A549 (cell line): ENCODE results near the gene USP15. TPM values are rescaled to one million over a fixed set of nuclear protein-coding genes. Genes with fewer than 3 reads are reported as not detected.

ENCODE experiments used
- ATAC-seq, 2 experiments: fragments of 200-7000 bp in 1 of 2; fragments of >200 bp in 1 of 2; cut with Nextera tagmentation in 1 of 2; cut with Tn5 transposase in 1 of 2; 3 replicates each; pipeline versions ENCODE4 v1.8.0 to v1.9.1; 2018 to 2020; ENCODE audit warnings: mild to moderate bottlenecking in 1 of 2, moderate library complexity in 1 of 2
- CTCF ChIA-PET: fragments of 300-600 bp; sonication (Branson Sonifier 250); formaldehyde crosslinking; extraction: SDS; loops from one replicate; lab custom pipeline; 2021; ENCODE audit warnings: antibody characterized with exemption, inconsistent platforms; lab: Yijun Ruan, JAX
- POLR2A ChIA-PET: fragments of 350-600 bp; formaldehyde crosslinking; extraction: SDS; loops from one replicate; lab custom pipeline; 2021; ENCODE audit warnings: antibody characterized with exemption, inconsistent platforms; lab: Yijun Ruan, JAX
- DNase-seq, 2 experiments: peaks; one replicate each; pipeline versions ENCODE4 v3.0.0 to v3.0.0-alpha.2; 2011 to 2016; ENCODE audit warnings: low read depth in 1 of 2, low spot score in 1 of 2
- FAIRE-seq: peaks from 2 replicates; lab custom pipeline; 2011; peaks lifted over from hg19 to GRCh38; lab: Jason Lieb, UNC
- H3K27ac ChIP-seq, 2 experiments: fragments of >200 bp; sonication (Bioruptor Twin); formaldehyde crosslinking; 3 replicates each; pipeline ENCODE4 v1.5.1; 2016 to 2017
- H3K4me1 ChIP-seq: fragments of >200 bp; sonication (Bioruptor Twin); formaldehyde crosslinking; 3 replicates; pipeline ENCODE4 v1.6.1; 2016
- H3K4me2 ChIP-seq: fragments of >200 bp; sonication (Bioruptor Twin); formaldehyde crosslinking; 3 replicates; pipeline ENCODE4 v1.6.1; 2016
- H3K4me3 ChIP-seq: fragments of >200 bp; sonication (Bioruptor Twin); formaldehyde crosslinking; 3 replicates; pipeline ENCODE4 v1.5.1; 2016
- H3K9me3 ChIP-seq: fragments of >200 bp; sonication (Bioruptor Twin); formaldehyde crosslinking; 3 replicates; pipeline ENCODE4 v1.6.1; 2016
- CEBPB ChIP-seq, 2 experiments: fragments of >200 bp in 1 of 2; sonication (Bioruptor Twin) in 1 of 2; formaldehyde crosslinking in 1 of 2; IDR thresholded peaks; 2 replicates each; pipeline ENCODE4 v1.6.1; 2012 to 2016
- CHD2 ChIP-seq: fragments of 150-350 bp; IDR thresholded peaks from 2 replicates; pipeline ENCODE4 v1.6.1; 2014; ENCODE audit warnings: low read length; ENCODE audit not compliant: partially characterized antibody
- CHD4 ChIP-seq: fragments of 200-600 bp; sonication (generic); IDR thresholded peaks from 2 replicates; pipeline ENCODE4 v1.6.1; 2016; ENCODE audit warnings: antibody characterized with exemption, mild to moderate bottlenecking, borderline replicate concordance
- FOSL2 ChIP-seq, 2 experiments: fragments of 450-650 bp in 1 of 2; fragments of >200 bp in 1 of 2; sonication (Bioruptor Twin) in 1 of 2; formaldehyde crosslinking; IDR thresholded peaks; 2 replicates each; pipeline versions ENCODE4 v1.5.0 to v1.6.1; 2016 to 2020; ENCODE audit warnings: mild to moderate bottlenecking in 1 of 2, moderate library complexity in 1 of 2
- HDAC2 ChIP-seq: fragments of 200-600 bp; sonication (generic); IDR thresholded peaks from 2 replicates; pipeline ENCODE4 v1.6.1; 2016
- HEYL ChIP-seq: fragments of 250-450 bp; sonication (Bioruptor Pico); IDR thresholded peaks from 2 replicates; pipeline ENCODE4 v1.8.0; 2021; ENCODE audit warnings: mild to moderate bottlenecking, moderate library complexity
- HOXA7 ChIP-seq: fragments of 250-450 bp; sonication (Bioruptor Pico); IDR thresholded peaks from 2 replicates; pipeline ENCODE4 v1.5.0; 2020; ENCODE audit warnings: mild to moderate bottlenecking, moderate library complexity
- HOXB13 ChIP-seq: fragments of 250-450 bp; sonication (Bioruptor Pico); IDR thresholded peaks from 2 replicates; pipeline ENCODE4 v1.5.0; 2020; ENCODE audit warnings: low read depth, mild to moderate bottlenecking, moderate library complexity
- HOXB5 ChIP-seq: fragments of 250-450 bp; sonication (Bioruptor Pico); IDR thresholded peaks from 2 replicates; pipeline ENCODE4 v1.5.0; 2020; ENCODE audit warnings: mild to moderate bottlenecking, moderate library complexity
- KDM5A ChIP-seq: fragments of 200-600 bp; sonication (generic); IDR thresholded peaks from 2 replicates; pipeline ENCODE4 v1.6.1; 2016; ENCODE audit warnings: antibody characterized with exemption, mild to moderate bottlenecking
- MAZ ChIP-seq: fragments of 150-350 bp; IDR thresholded peaks from 2 replicates; pipeline ENCODE4 v1.6.1; 2014; ENCODE audit warnings: antibody characterized with exemption, low read depth, low read length, borderline replicate concordance
- NFE2L2 ChIP-seq: fragments of 150-350 bp; conservative IDR thresholded peaks from 2 replicates; pipeline ENCODE4 v1.6.1; 2014; ENCODE audit warnings: low read length
- NPAS2 ChIP-seq: fragments of 250-450 bp; sonication (Bioruptor Pico); IDR thresholded peaks from 2 replicates; pipeline ENCODE4 v1.8.0; 2022; ENCODE audit warnings: mild to moderate bottlenecking, moderate library complexity, borderline replicate concordance
- PHF8 ChIP-seq: fragments of 200-600 bp; sonication (generic); IDR thresholded peaks from 2 replicates; pipeline ENCODE4 v1.6.1; 2016; ENCODE audit warnings: low read depth, mild to moderate bottlenecking, antibody characterized with exemption, moderate library complexity, borderline replicate concordance
- POLR2A ChIP-seq: IDR thresholded peaks from 2 replicates; pipeline ENCODE4 v1.6.1; 2012; ENCODE audit warnings: mild to moderate bottlenecking, low read length
- RCOR1 ChIP-seq: fragments of 150-350 bp; IDR thresholded peaks from 2 replicates; pipeline ENCODE4 v1.6.1; 2014; ENCODE audit warnings: antibody characterized with exemption, low read length, low read depth
- RFX5 ChIP-seq: fragments of 450-650 bp; IDR thresholded peaks from 2 replicates; pipeline ENCODE4 v1.7.1; 2014; ENCODE audit warnings: antibody characterized with exemption, mild to moderate bottlenecking, moderate library complexity
- RNF2 ChIP-seq: fragments of 200-600 bp; sonication (generic); IDR thresholded peaks from 2 replicates; pipeline ENCODE4 v1.6.1; 2016; ENCODE audit warnings: low read depth, mild to moderate bottlenecking, antibody characterized with exemption, moderate library complexity, borderline replicate concordance
- SMC3 ChIP-seq: fragments of >200 bp; sonication (Bioruptor Twin); formaldehyde crosslinking; IDR thresholded peaks from 3 replicates; pipeline ENCODE4 v1.6.1; 2018; ENCODE audit warnings: inconsistent platforms
- SREBF2 ChIP-seq: fragments of 450-650 bp; IDR thresholded peaks from 2 replicates; pipeline ENCODE4 v1.6.1; 2014; ENCODE audit warnings: mild to moderate bottlenecking, moderate library complexity
- ZC3H11A ChIP-seq: fragments of 450-650 bp; IDR thresholded peaks from 2 replicates; pipeline ENCODE4 v1.6.1; 2014; ENCODE audit warnings: antibody characterized with exemption, mild to moderate bottlenecking
- ZFP36 ChIP-seq: fragments of 450-650 bp; IDR thresholded peaks from 2 replicates; pipeline ENCODE4 v1.6.1; 2014; ENCODE audit warnings: borderline replicate concordance; ENCODE audit not compliant: partially characterized antibody
- ZNF302 ChIP-seq: fragments of 250-450 bp; sonication (Bioruptor Pico); IDR thresholded peaks from 2 replicates; pipeline ENCODE4 v1.9.0; 2021; ENCODE audit warnings: inconsistent platforms, mild to moderate bottlenecking, moderate library complexity
- ZSCAN20 ChIP-seq: fragments of 250-450 bp; sonication (Bioruptor Pico); IDR thresholded peaks from 2 replicates; pipeline ENCODE4 v1.8.0; 2022; ENCODE audit warnings: mild to moderate bottlenecking, moderate library complexity
- WGBS: methylation state at CpG from one replicate; pipeline ENCODE4 v1.1.6; 2017; ENCODE audit errors: missing lambda C conversion rate; 5-methylcytosine and 5-hydroxymethylcytosine counted together
- polyA plus RNA-seq, 4 experiments: library from polyadenylated mRNA; depleted of rRNA in 3 of 4; stranded (reverse); fragments of >200 nt; fragmentation: RNase III in 1 of 4; extraction: RNeasy Plus Mini Kit Qiagen cat#74134 plus additional on column Dnase treatment in 1 of 4; gene quantifications; 2 replicates in 3 of 4; 3 replicates in 1 of 4; pipeline ENCODE4 v1.2.3, GENCODE V29; 2011 to 2017
- TF ChIP-seq, protein P1 (sequence below): fragments of 250-450 bp; sonication (Bioruptor Pico); IDR thresholded peaks from 2 replicates; pipeline ENCODE4 v1.5.0; 2021; ENCODE audit warnings: mild to moderate bottlenecking, moderate library complexity, borderline replicate concordance
- TF ChIP-seq, protein P2 (sequence below): fragments of >200 bp; sonication (Bioruptor Twin); formaldehyde crosslinking; IDR thresholded peaks from 3 replicates; pipeline ENCODE4 v1.6.1; 2016
- TF ChIP-seq, protein P3 (sequence below): fragments of >200 bp; sonication (Bioruptor Twin); formaldehyde crosslinking; IDR thresholded peaks from 3 replicates; pipeline ENCODE4 v1.5.1; 2016
- TF ChIP-seq, protein P4 (sequence below): fragments of 250-450 bp; sonication (Bioruptor Pico); IDR thresholded peaks from 2 replicates; pipeline ENCODE4 v1.5.0; 2020; ENCODE audit warnings: low read depth, mild to moderate bottlenecking, moderate library complexity

Gene USP15
- polyA plus RNA-seq, 2 of the 4 experiments (the other 2 are of a cell fraction) = 30.4 to 67.6 TPM

DNA sequence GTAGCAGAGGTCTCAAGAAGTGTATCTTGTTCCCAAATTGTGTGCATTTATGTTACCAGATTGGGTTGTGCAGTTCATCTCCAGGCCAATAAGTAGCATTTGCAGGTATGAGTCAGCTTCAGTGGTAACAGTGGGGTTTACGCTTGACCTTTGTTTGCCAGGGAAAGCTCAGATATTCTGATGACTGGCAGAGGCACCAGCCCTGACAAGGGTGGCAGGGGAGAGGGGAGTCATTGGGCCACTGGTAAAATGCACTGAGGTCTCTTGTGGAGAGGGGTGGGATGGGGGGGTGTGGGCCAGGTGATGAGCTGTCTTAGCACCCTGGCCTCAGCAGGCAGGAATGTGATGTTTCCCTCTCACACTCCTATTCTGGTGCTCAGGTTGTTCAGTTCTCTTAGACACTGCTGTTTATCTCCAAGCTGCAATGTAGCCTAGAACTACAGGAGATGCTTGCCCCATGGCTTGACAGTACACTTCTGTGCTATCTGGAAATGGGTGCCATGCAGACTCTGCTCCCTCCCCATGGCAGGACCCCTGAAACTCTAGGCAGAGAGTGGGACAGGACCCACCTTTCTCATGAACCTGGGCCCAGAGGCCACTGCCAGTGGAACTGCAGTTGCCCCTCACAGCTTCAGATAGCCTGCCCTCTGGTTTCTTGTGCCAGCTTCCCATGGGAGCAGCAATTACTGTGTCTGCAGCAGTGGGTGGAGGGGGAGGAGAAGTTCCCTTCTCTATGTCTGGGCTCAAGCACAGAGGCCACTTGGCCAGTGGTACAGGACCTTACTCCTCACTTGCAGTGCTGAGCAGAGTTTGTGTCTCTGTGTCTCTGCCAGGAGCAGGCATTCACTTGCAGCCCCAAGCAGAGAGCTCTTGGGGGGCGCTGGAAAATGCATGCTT is 31.9 kb downstream of the USP15 start:
- ChIA-PET CTCF (interaction anchor here (1.0 kb wide), 1 partner anchor 13 kb away, joined by 3 read pairs; no protein-coding TSS in a partner anchor), POLR2A (no interaction called here)
- ATAC-seq = peak; percentile 50 to 59; a peak in 4 of 6 replicates
- 0 out of 3 replicates have a peak, but pooled peaks cover 3% of the 10 kb centered on the region for H3K9me3 ChIP-seq
- H3K4me3 ChIP-seq = no peak overlapping the region
- TF ChIP-seq RFX5 (no peak), RNF2 (no peak), HOXA7 (CRISPR knock-in tag) (no peak), SREBF2 (no peak), ZFP36 (no peak), SMC3 (no peak), ZC3H11A (no peak), NFE2L2 (no peak), CHD4 (no peak), CHD2 (no peak), KDM5A (no peak), RCOR1 (no peak), PHF8 (no peak), CEBPB (IDR thresholded peaks at IDR 0.05) (no peak)
- TF ChIP-seq, protein P1, sequence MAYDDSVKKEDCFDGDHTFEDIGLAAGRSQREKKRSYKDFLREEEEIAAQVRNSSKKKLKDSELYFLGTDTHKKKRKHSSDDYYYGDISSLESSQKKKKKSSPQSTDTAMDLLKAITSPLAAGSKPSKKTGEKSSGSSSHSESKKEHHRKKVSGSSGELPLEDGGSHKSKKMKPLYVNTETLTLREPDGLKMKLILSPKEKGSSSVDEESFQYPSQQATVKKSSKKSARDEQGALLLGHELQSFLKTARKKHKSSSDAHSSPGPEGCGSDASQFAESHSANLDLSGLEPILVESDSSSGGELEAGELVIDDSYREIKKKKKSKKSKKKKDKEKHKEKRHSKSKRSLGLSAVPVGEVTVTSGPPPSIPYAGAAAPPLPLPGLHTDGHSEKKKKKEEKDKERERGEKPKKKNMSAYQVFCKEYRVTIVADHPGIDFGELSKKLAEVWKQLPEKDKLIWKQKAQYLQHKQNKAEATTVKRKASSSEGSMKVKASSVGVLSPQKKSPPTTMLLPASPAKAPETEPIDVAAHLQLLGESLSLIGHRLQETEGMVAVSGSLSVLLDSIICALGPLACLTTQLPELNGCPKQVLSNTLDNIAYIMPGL (CRISPR knock-in tag) = no peak
- TF ChIP-seq, protein P2, sequence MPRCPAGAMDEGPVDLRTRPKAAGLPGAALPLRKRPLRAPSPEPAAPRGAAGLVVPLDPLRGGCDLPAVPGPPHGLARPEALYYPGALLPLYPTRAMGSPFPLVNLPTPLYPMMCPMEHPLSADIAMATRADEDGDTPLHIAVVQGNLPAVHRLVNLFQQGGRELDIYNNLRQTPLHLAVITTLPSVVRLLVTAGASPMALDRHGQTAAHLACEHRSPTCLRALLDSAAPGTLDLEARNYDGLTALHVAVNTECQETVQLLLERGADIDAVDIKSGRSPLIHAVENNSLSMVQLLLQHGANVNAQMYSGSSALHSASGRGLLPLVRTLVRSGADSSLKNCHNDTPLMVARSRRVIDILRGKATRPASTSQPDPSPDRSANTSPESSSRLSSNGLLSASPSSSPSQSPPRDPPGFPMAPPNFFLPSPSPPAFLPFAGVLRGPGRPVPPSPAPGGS = no peak
- TF ChIP-seq, all 56 proteins: peak for 0
- DNase-seq (peak in 1 of 2 experiments; percentile 10), FAIRE-seq (no peak)
- Histone ChIP-seq H3K4me1 (peaks cover 11% of the 10 kb centered on the region), H3K27ac (peak overlapping the region in 1 of 2 experiments; percentile 40; a peak in 1 of 6 replicates), H3K4me2 (0 out of 3 replicates have a peak overlapping the region, but pooled peaks have one; percentile 21)
- 53% methylated on average over 2 of the region's 2 CpGs for WGBS

DNA sequence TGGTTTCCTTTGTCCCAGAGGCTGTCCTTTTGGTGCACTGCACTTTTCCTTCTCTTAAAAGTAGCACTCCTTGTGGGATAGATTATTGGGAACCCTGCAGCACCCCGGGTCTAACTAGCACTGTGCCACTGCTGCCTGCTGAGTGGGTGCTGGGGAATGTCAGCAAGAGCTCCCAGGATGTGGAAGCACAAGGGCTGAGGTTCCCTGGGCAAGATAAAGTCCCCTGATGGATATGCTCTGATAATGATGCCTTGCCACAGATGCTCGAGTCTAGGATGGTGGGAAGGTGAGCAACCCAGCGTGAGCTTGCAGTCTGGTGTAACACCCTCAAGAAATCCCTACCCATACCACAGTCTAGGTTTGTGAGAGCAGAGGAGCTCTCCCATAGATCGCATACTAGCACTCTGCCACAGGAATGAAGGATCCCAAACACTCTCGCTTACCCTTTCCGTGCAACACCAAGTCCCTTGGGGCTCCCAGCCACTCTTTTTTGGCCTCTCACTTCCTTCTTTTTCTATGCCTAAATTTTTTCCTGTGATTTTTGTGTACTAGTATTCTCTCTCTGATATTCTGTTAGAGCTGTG is 32.6 kb downstream of the USP15 start:
- Histone ChIP-seq H3K9me3 (0 out of 3 replicates have a peak, but pooled peaks cover 3% of the 10 kb centered on the region), H3K4me1 (peaks cover 11% of the 10 kb centered on the region), H3K4me2 (no peak overlapping the region), H3K27ac (no peak overlapping the region), H3K4me3 (no peak overlapping the region)
- no peak for DNase-seq
- ATAC-seq = peak in 1 of 2 experiments; percentile 54; a peak in 3 of 6 replicates
- WGBS = 89% methylated on average over 6 of the region's 6 CpGs
- FAIRE-seq = no peak
- ChIA-PET CTCF (interaction anchor here (1.0 kb wide), 1 partner anchor 12 kb away, joined by 3 read pairs; no protein-coding TSS in a partner anchor), POLR2A (no interaction called here)
- TF ChIP-seq HDAC2 (no peak), FOSL2 (IDR thresholded peaks at IDR 0.05) (no peak), FOSL2 (CRISPR knock-in tag; IDR thresholded peaks at IDR 0.05) (no peak), MAZ (no peak), PHF8 (no peak), ZC3H11A (no peak), HEYL (no peak), KDM5A (no peak), NPAS2 (no peak), POLR2A (no peak), ZSCAN20 (CRISPR knock-in tag) (no peak), HOXB5 (CRISPR knock-in tag) (no peak), ZNF302 (no peak), HOXB13 (CRISPR knock-in tag) (no peak)
- TF ChIP-seq, protein P3, sequence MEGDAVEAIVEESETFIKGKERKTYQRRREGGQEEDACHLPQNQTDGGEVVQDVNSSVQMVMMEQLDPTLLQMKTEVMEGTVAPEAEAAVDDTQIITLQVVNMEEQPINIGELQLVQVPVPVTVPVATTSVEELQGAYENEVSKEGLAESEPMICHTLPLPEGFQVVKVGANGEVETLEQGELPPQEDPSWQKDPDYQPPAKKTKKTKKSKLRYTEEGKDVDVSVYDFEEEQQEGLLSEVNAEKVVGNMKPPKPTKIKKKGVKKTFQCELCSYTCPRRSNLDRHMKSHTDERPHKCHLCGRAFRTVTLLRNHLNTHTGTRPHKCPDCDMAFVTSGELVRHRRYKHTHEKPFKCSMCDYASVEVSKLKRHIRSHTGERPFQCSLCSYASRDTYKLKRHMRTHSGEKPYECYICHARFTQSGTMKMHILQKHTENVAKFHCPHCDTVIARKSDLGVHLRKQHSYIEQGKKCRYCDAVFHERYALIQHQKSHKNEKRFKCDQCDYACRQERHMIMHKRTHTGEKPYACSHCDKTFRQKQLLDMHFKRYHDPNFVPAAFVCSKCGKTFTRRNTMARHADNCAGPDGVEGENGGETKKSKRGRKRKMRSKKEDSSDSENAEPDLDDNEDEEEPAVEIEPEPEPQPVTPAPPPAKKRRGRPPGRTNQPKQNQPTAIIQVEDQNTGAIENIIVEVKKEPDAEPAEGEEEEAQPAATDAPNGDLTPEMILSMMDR = no peak
- TF ChIP-seq, protein P4, sequence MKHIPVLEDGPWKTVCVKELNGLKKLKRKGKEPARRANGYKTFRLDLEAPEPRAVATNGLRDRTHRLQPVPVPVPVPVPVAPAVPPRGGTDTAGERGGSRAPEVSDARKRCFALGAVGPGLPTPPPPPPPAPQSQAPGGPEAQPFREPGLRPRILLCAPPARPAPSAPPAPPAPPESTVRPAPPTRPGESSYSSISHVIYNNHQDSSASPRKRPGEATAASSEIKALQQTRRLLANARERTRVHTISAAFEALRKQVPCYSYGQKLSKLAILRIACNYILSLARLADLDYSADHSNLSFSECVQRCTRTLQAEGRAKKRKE = no peak
